ENCODE results near the gene FBXL7.
A peak's percentile ranks its signal among the peaks of the same experiment; 100 is the strongest.

FBXL7 gene

DNA sequence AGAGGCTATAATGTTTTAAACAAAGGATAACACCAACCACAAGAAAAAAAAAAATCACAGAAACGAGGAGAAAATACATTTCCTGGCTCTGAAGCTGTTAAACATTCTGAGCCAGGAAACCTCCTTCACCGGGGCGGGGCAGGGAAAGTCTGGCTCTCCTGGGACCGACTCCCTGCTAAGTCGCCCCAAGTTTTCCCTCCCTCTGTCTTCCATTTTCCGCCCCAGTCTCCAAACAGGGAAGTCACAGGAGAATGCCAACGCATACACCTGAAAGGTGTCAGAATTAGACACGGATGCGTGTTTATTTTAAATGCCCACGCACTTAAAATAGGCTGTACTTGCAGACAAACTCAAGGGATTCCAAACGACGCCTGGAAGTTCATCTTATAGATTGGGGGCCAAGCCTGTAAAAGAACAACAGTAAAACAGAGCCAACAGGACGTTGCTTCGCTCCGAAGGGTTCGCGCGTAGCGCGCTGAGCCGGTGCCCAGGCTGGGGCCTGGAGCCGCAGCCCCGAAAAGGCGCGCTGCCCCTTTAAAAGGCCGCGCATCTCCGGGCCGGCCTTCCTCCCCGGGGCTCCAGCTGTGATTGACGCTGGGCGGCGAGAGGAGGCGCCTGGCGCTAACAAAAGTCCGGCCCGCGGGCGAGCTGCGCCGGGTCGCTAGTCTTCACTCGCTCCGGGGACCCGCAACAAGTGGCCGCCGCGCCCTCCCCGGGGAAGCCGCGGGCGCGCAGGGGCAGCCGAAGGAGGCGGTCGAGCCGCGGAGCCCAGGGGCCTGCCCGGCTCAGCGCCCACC lies at the start of gene FBXL7:
FBXL7 (plus strand) TSS at position 653 of the 797 bp plus-strand sequence.
- H3K4me3 ChIP-seq (ENCODE audit: control insufficient read depth, low read depth, low read length): peak within 1 kb of the TSS; percentile 75
- TF ChIP-seq, protein P1, sequence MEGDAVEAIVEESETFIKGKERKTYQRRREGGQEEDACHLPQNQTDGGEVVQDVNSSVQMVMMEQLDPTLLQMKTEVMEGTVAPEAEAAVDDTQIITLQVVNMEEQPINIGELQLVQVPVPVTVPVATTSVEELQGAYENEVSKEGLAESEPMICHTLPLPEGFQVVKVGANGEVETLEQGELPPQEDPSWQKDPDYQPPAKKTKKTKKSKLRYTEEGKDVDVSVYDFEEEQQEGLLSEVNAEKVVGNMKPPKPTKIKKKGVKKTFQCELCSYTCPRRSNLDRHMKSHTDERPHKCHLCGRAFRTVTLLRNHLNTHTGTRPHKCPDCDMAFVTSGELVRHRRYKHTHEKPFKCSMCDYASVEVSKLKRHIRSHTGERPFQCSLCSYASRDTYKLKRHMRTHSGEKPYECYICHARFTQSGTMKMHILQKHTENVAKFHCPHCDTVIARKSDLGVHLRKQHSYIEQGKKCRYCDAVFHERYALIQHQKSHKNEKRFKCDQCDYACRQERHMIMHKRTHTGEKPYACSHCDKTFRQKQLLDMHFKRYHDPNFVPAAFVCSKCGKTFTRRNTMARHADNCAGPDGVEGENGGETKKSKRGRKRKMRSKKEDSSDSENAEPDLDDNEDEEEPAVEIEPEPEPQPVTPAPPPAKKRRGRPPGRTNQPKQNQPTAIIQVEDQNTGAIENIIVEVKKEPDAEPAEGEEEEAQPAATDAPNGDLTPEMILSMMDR (IDR thresholded peaks at IDR 0.05; ENCODE audit: control insufficient read depth, insufficient read depth, low read depth, low read length, missing control alignments): peak; percentile 29
- no peak for DNase-seq (ENCODE audit: low read depth)

DNA sequence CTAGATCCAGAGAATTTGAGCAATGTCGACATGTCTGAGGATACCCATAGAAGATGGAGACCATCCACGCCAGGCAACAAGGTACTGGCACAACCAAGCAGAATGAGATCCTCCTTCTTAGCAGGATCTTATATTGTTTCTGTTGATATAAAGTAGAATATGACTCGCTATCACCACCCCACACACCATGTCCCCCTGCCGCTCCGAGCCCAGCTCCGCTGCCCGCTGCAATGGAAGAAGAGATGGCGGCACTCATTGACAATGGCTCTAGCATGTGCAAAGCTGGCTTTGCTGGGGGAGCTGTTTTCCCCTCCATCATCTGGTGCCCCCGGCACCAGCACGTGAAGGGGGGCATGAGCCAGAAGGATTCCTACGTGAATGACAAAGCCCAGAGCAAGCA lies 49.5 kb upstream of the FBXL7 start:
- TF ChIP-seq, protein P1 (IDR thresholded peaks at IDR 0.05; ENCODE audit: control insufficient read depth, insufficient read depth, low read depth, low read length, missing control alignments): no peak
- no peak for DNase-seq (ENCODE audit: low read depth)
- H3K4me3 ChIP-seq (ENCODE audit: control insufficient read depth, low read depth, low read length): no peak overlapping the region

DNA sequence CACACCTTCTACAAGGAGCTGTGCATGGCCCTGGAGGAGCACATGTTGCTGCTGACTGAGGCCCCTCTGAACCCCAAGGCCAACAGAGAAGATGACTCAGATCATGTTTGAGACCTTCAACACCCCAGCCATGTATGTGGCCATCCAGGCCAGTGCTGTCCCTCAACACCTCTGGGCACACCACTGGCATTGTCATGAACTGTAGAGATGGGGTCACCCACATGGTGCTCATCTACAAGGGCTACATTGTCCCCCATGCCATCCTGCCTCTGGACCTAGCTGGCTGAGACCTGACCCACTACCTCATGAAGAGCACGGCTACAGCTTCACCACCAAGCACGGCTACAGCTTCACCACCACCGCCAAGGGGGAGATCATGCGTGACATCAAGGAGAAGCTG lies 49.0 kb upstream of the FBXL7 start:
- no peak overlapping the region for H3K4me3 ChIP-seq (ENCODE audit: control insufficient read depth, low read depth, low read length)
- TF ChIP-seq, protein P1 (IDR thresholded peaks at IDR 0.05; ENCODE audit: control insufficient read depth, insufficient read depth, low read depth, low read length, missing control alignments): no peak
- DNase-seq (ENCODE audit: low read depth): no peak

DNA sequence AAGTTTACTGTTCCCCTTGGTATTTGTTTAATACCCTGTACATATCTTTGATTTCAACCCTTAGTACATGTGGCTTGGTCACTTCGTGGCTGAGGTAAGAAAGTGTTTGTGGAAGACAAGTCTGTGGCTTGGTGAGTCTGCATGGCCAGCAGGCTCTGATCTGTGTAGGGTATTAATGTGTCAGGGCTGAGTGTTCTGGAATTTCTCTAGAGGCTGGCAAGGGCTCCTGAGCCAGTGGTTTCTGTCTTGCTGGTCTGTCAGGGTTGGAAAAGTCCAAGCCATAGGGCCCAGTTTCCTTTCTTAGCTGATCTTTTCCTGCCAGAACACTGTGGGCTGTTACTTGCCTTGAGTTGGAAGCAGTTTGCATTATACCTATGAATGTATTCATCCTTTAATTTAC lies 48.0 kb upstream of the FBXL7 start:
- H3K4me3 ChIP-seq (ENCODE audit: control insufficient read depth, low read depth, low read length): no peak overlapping the region
- DNase-seq (ENCODE audit: low read depth): no peak
- TF ChIP-seq, protein P1 (IDR thresholded peaks at IDR 0.05; ENCODE audit: control insufficient read depth, insufficient read depth, low read depth, low read length, missing control alignments): no peak

DNA sequence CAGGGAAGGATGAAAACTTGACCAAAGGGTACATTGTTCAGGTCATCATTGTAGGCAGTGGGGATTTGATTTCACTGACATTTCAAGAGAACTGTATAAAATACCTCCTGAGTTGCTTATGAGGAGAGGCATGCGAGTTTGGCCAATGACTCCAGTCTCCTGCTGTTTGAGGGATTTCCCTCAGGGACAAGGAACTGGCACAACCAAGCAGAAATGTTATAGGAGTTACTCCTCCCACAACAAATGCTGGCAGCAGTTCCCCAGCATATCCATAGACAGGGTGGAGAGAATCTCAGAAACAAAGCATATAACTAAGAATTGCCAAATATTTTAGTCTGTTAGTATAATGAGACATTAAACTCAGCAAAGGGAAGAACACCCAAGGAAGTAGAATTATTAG lies 47.2 kb upstream of the FBXL7 start:
- no peak for DNase-seq (ENCODE audit: low read depth)
- TF ChIP-seq, protein P1 (IDR thresholded peaks at IDR 0.05; ENCODE audit: control insufficient read depth, insufficient read depth, low read depth, low read length, missing control alignments): no peak
- no peak overlapping the region for H3K4me3 ChIP-seq (ENCODE audit: control insufficient read depth, low read depth, low read length)

DNA sequence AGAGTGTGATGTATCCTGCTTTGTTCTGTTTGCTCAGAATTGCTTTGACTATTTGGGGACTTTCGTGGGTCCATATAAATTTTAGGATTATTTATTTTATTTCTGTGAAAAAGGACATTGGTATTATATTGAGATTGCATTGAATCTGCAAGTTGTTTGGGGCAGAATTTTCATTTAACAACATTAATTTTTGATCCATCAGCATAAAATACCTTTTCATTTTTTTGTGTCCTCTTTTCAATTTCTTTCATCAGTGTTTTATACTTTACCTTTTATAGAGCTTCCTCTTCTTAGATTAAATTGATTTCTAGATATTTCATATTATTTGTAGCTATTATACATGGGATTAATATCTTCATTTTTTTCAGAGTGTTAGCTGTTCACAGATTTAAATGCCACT lies 40.8 kb upstream of the FBXL7 start:
- H3K4me3 ChIP-seq (ENCODE audit: control insufficient read depth, low read depth, low read length): no peak overlapping the region
- TF ChIP-seq, protein P1 (IDR thresholded peaks at IDR 0.05; ENCODE audit: control insufficient read depth, insufficient read depth, low read depth, low read length, missing control alignments): no peak
- no peak for DNase-seq (ENCODE audit: low read depth)

All from AG09309 (cell line).